HCT116 (cell line): ENCODE results near the gene LAGE3. TPM values are rescaled to one million over a fixed set of nuclear protein-coding genes. Genes with fewer than 3 reads are reported as not detected.

Experiments used
- ATAC-seq: fragments of 200-7000 bp; cut with Tn5 transposase; 2 replicates; pipeline ENCODE4 v1.9.1; 2020; ENCODE audit warnings: mild to moderate bottlenecking, moderate library complexity
- BruUV-seq: library from RNA; stranded (reverse); fragments of 400-500 nt; replicated peaks from 2 replicates; lab custom pipeline; 2021; lab: Mats Ljungman, UMichigan
- CTCF ChIA-PET: fragments of 300-600 bp; sonication (Branson Sonifier 250); formaldehyde crosslinking; loops from one replicate; lab custom pipeline; 2021; ENCODE audit warnings: antibody characterized with exemption; lab: Charles Lee
- POLR2A ChIA-PET: fragments of 300-600, 350-600 bp; sonication (Branson Sonifier 250); formaldehyde crosslinking; loops from one replicate; lab custom pipeline; 2021; ENCODE audit warnings: antibody characterized with exemption; lab: Charles Lee
- RAD21 ChIA-PET, 2 experiments: fragments of 300-600 bp; sonication (Branson Sonifier 250); formaldehyde crosslinking; loops; one replicate each; lab custom pipeline; 2023; ENCODE audit warnings: low total read pairs in 2 of 2; ENCODE audit not compliant: uncharacterized antibody in 2 of 2, unreplicated experiment in 2 of 2, low non-redundant PET in 1 of 2; lab: Charles Lee
- DNase-seq: peaks from one replicate; pipeline ENCODE4 v3.0.0-alpha.2; 2010; ENCODE audit warnings: low read depth, low spot score
- H2AFZ ChIP-seq: fragments of 200-600 bp; shearing (Covaris generic), sonication (generic); 2 replicates; pipeline ENCODE4 v1.6.1; 2017; ENCODE audit warnings: low read depth, mixed run types, mixed read lengths, antibody characterized with exemption, low read length; ENCODE audit not compliant: poor library complexity, severe bottlenecking
- H3K27ac ChIP-seq: 2 replicates; pipeline ENCODE4 v1.5.1; 2012; ENCODE audit warnings: low read depth, low read length
- H3K27me3 ChIP-seq: fragments of 200-600 bp; sonication (generic); 2 replicates; pipeline ENCODE4 v1.6.1; 2016; ENCODE audit warnings: mixed run types, low read length, mixed read lengths; ENCODE audit not compliant: insufficient read depth
- H3K36me3 ChIP-seq, 2 experiments: fragments of 200-500 bp in 1 of 2; fragments of 200-600 bp in 1 of 2; sonication (Bioruptor generic) in 1 of 2; sonication (generic) in 1 of 2; 2 replicates each; pipeline versions ENCODE4 v1.5.1 to v1.6.1; 2014 to 2016; ENCODE audit warnings: low read length in 2 of 2, inconsistent platforms in 1 of 2, mixed read lengths in 1 of 2, mixed run types in 1 of 2; ENCODE audit not compliant: insufficient read depth in 2 of 2, control insufficient read depth in 1 of 2
- H3K4me1 ChIP-seq, 2 experiments: fragments of 200-600 bp in 1 of 2; sonication (generic) in 1 of 2; 2 replicates each; pipeline versions ENCODE4 v1.5.1 to v1.6.1; 2012 to 2017; ENCODE audit warnings: low read length in 2 of 2, inconsistent platforms in 1 of 2, mild to moderate bottlenecking in 1 of 2, mixed read lengths in 1 of 2, mixed run types in 1 of 2, moderate library complexity in 1 of 2; ENCODE audit not compliant: insufficient read depth in 2 of 2, control insufficient read depth in 1 of 2
- H3K4me2 ChIP-seq: fragments of 200-600 bp; sonication (generic); 2 replicates; pipeline ENCODE4 v1.6.1; 2017; ENCODE audit warnings: mixed run types, low read length, mixed read lengths
- H3K4me3 ChIP-seq, 2 experiments: fragments of 200-600 bp in 1 of 2; sonication (generic) in 1 of 2; replicated peaks in 1 of 2; 2 replicates each; pipeline ENCODE4 v1.5.1; 2011 to 2016; ENCODE audit warnings: low read length in 2 of 2, control low read depth in 1 of 2, low read depth in 1 of 2, mild to moderate bottlenecking in 1 of 2, mixed read lengths in 1 of 2, mixed run types in 1 of 2
- H3K79me2 ChIP-seq: fragments of 200-600 bp; sonication (generic); 2 replicates; pipeline ENCODE4 v1.6.1; 2017; ENCODE audit warnings: mild to moderate bottlenecking, mixed run types, low read length, moderate library complexity, mixed read lengths; ENCODE audit not compliant: insufficient read depth
- H3K9ac ChIP-seq: fragments of 200-600 bp; sonication (generic); 2 replicates; pipeline ENCODE4 v1.6.1; 2016; ENCODE audit warnings: low read length, mixed read lengths
- H3K9me2 ChIP-seq: fragments of 200-600 bp; sonication (generic), shearing (Covaris generic); 2 replicates; pipeline ENCODE4 v1.6.1; 2017; ENCODE audit warnings: mixed run types, mild to moderate bottlenecking, moderate library complexity; ENCODE audit not compliant: insufficient read depth
- H3K9me3 ChIP-seq, 2 experiments: fragments of 200-500 bp in 1 of 2; fragments of 200-600 bp in 1 of 2; sonication (Bioruptor generic) in 1 of 2; sonication (generic) in 1 of 2; 2 replicates each; pipeline ENCODE4 v1.6.1; 2014 to 2017; ENCODE audit warnings: low read length in 2 of 2, mixed read lengths in 2 of 2, inconsistent platforms in 1 of 2, low read depth in 1 of 2, mild to moderate bottlenecking in 1 of 2, mixed run types in 1 of 2, moderate library complexity in 1 of 2; ENCODE audit not compliant: control insufficient read depth in 1 of 2, insufficient read depth in 1 of 2
- H4K20me1 ChIP-seq: fragments of 200-600 bp; sonication (generic), shearing (Covaris generic); 2 replicates; pipeline ENCODE4 v1.6.1; 2017; ENCODE audit warnings: mixed run types, mild to moderate bottlenecking, moderate library complexity; ENCODE audit not compliant: insufficient read depth
- CBX3 ChIP-seq: IDR thresholded peaks from 2 replicates; pipeline ENCODE4 v1.6.1; 2012; ENCODE audit warnings: low read depth
- EZH2 ChIP-seq: fragments of 200-600 bp; sonication (generic); IDR thresholded peaks from 2 replicates; pipeline ENCODE4 v1.6.1; 2017; ENCODE audit warnings: antibody characterized with exemption, mixed run types
- FOSL1 ChIP-seq: IDR thresholded peaks from 2 replicates; pipeline ENCODE4 v1.6.1; 2012; ENCODE audit warnings: low read depth
- POLR2AphosphoS5 ChIP-seq: IDR thresholded peaks from 2 replicates; pipeline ENCODE4 v1.6.1; 2011; ENCODE audit warnings: mild to moderate bottlenecking, low read depth, low read length, moderate library complexity
- SIN3A ChIP-seq: IDR thresholded peaks from 2 replicates; pipeline ENCODE4 v1.6.1; 2012; ENCODE audit warnings: low read depth
- SP1 ChIP-seq: IDR thresholded peaks from 2 replicates; pipeline ENCODE4 v1.6.1; 2012; ENCODE audit warnings: low read depth
- SRF ChIP-seq: IDR thresholded peaks from 2 replicates; pipeline ENCODE4 v1.6.1; 2012; ENCODE audit warnings: low read depth
- TCF7L2 ChIP-seq: IDR thresholded peaks from 2 replicates; pipeline ENCODE4 v1.7.0; 2011; ENCODE audit warnings: borderline replicate concordance, inconsistent platforms; ENCODE audit not compliant: insufficient read depth, insufficient read length; ENCODE audit errors: extremely low read depth
- YY1 ChIP-seq: IDR thresholded peaks from 2 replicates; pipeline ENCODE4 v1.6.1; 2011; ENCODE audit warnings: low read length, low read depth, moderate library complexity, mild to moderate bottlenecking; ENCODE audit not compliant: insufficient replicate concordance; ENCODE audit errors: extremely low read depth
- ZNF274 ChIP-seq: fragments of 200-500 bp; sonication (Bioruptor generic); IDR thresholded peaks from 2 replicates; pipeline ENCODE4 v1.6.1; 2014; ENCODE audit warnings: mild to moderate bottlenecking, low read depth, low read length, inconsistent platforms
- intact Hi-C: fragments of 100-400 bp; cut with micrococcal nuclease; formaldehyde crosslinking; loops from 2 replicates; pipeline ENCODE4 v1.10.0; 2022
- total RNA-seq: library from RNA; stranded (reverse); gene quantifications from one replicate; pipeline ENCODE4 v1.2.1, GENCODE V29; 2021; ENCODE audit not compliant: unreplicated experiment
- TF ChIP-seq, protein P1 (sequence below), 3 experiments: fragments of 200-600 bp in 1 of 3; sonication (generic) in 1 of 3; IDR thresholded peaks in 2 of 3; conservative IDR thresholded peaks in 1 of 3; 2 replicates each; pipeline ENCODE4 v1.5.1; 2012 to 2017; ENCODE audit warnings: low read depth in 2 of 3, low read length in 2 of 3, antibody characterized with exemption in 1 of 3, borderline replicate concordance in 1 of 3, control low read depth in 1 of 3, mild to moderate bottlenecking in 1 of 3, mixed read lengths in 1 of 3, mixed run types in 1 of 3, moderate library complexity in 1 of 3; ENCODE audit not compliant: insufficient read depth in 1 of 3
- TF ChIP-seq, protein P2 (sequence below): IDR thresholded peaks from 2 replicates; pipeline ENCODE4 v1.6.1; 2011; ENCODE audit warnings: mild to moderate bottlenecking, low read length, moderate library complexity; ENCODE audit not compliant: insufficient replicate concordance; ENCODE audit errors: extremely low read depth

LAGE3 gene
- total RNA-seq, 1 experiment from 2014 or later: 42.8 TPM

- TF ChIP-seq SRF (no peak), TCF7L2 (no peak), YY1 (no peak), POLR2AphosphoS5 (no peak), EZH2 (no peak), FOSL1 (no peak)
- TF ChIP-seq, protein P1, sequence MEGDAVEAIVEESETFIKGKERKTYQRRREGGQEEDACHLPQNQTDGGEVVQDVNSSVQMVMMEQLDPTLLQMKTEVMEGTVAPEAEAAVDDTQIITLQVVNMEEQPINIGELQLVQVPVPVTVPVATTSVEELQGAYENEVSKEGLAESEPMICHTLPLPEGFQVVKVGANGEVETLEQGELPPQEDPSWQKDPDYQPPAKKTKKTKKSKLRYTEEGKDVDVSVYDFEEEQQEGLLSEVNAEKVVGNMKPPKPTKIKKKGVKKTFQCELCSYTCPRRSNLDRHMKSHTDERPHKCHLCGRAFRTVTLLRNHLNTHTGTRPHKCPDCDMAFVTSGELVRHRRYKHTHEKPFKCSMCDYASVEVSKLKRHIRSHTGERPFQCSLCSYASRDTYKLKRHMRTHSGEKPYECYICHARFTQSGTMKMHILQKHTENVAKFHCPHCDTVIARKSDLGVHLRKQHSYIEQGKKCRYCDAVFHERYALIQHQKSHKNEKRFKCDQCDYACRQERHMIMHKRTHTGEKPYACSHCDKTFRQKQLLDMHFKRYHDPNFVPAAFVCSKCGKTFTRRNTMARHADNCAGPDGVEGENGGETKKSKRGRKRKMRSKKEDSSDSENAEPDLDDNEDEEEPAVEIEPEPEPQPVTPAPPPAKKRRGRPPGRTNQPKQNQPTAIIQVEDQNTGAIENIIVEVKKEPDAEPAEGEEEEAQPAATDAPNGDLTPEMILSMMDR (IDR thresholded peaks at IDR 0.05 in 2 of 3, conservative IDR thresholded peaks at IDR 0.05 in 1 of 3; ENCODE audit: borderline replicate concordance in 1 of 3, insufficient read depth in 1 of 3, low read depth in 2 of 3, low read length in 2 of 3): no peak
Measured at GRCh38 chrX:154448484-154448883, 30.6 kb downstream of the LAGE3 start (continued).

DNA sequence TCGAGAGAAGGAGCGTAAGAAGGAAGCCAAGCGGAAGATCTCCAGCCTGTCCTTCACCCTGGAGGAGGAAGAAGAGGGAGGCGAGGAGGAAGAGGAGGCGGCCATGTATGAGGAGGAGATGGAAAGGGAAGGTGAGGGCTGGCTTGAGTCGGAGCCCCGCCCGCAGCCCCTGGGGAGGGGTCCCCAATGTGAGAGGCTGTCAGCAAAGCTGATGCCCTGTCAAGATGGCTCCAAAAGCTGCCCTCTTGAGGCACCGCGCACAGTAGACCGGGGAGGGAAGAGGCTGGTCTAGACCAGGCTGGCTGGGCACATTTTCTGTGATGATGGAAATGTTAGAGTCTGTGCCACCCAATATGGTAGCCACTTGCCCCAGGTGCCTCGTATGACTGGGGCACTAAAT, 32.7 kb downstream of the LAGE3 start:
- Histone ChIP-seq H3K4me2 (no peak overlapping the region), H3K4me3 (no peak overlapping the region), H3K9me2 (no peaks in the 10 kb centered on the region), H3K9ac (no peak overlapping the region), H3K4me1 (peaks cover 6 to 16% of the 10 kb centered on the region in 2 experiments; a peak in 3 of 4 replicates), H4K20me1 (no peaks in the 10 kb centered on the region), H2AFZ (no peak overlapping the region), H3K9me3 (no peaks in the 10 kb centered on the region), H3K79me2 (peaks cover 7% of the 10 kb centered on the region; the same call in 1 of the 2 replicates), H3K27me3 (no peaks in the 10 kb centered on the region), H3K36me3 (no peaks in the 10 kb centered on the region), H3K27ac (no peak overlapping the region)
- ChIA-PET RAD21 (no interaction called here), CTCF (no interaction called here), POLR2A (no interaction called here)
- no peak for DNase-seq
- intact Hi-C loops: no loop called here
- no peak for TF ChIP-seq CBX3
- no peak for TF ChIP-seq TCF7L2
- TF ChIP-seq, protein P2, sequence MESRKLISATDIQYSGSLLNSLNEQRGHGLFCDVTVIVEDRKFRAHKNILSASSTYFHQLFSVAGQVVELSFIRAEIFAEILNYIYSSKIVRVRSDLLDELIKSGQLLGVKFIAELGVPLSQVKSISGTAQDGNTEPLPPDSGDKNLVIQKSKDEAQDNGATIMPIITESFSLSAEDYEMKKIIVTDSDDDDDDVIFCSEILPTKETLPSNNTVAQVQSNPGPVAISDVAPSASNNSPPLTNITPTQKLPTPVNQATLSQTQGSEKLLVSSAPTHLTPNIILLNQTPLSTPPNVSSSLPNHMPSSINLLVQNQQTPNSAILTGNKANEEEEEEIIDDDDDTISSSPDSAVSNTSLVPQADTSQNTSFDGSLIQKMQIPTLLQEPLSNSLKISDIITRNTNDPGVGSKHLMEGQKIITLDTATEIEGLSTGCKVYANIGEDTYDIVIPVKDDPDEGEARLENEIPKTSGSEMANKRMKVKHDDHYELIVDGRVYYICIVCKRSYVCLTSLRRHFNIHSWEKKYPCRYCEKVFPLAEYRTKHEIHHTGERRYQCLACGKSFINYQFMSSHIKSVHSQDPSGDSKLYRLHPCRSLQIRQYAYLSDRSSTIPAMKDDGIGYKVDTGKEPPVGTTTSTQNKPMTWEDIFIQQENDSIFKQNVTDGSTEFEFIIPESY: no peak
- TF ChIP-seq SIN3A: no peak
- TF ChIP-seq ZNF274: no peak
- no peak for TF ChIP-seq SP1
- BruUV-seq: no TSS peak
- no peak for ATAC-seq
